Neutrophil (primary cell): Measurements from ENCODE around the gene ATP8B4.
A peak's percentile ranks its signal among the peaks of the same experiment; 100 is the strongest.

Source experiments
- H3K27ac ChIP-seq: fragments of 200-600 bp; sonication (generic); 2 replicates; pipeline ENCODE4 v1.5.1; 2016; ENCODE audit warnings: mild to moderate bottlenecking, moderate library complexity
- H3K27me3 ChIP-seq: fragments of 200-600 bp; sonication (generic); 2 replicates; pipeline ENCODE4 v1.6.0; 2016; ENCODE audit warnings: mild to moderate bottlenecking
- H3K36me3 ChIP-seq: fragments of 200-600 bp; sonication (generic); 2 replicates; pipeline ENCODE4 v1.5.1; 2017
- H3K4me1 ChIP-seq, 2 experiments: fragments of 200-600 bp in 1 of 2; sonication (generic) in 1 of 2; 1 replicate in 1 of 2; 2 replicates in 1 of 2; pipeline versions ENCODE4 v1.5.1 to v1.6.1; 2013 to 2016; ENCODE audit warnings: low read depth in 1 of 2, low read length in 1 of 2, mild to moderate bottlenecking in 1 of 2, moderate library complexity in 1 of 2; ENCODE audit not compliant: control insufficient read depth in 1 of 2, insufficient read depth in 1 of 2
- H3K4me3 ChIP-seq, 2 experiments: fragments of 200-600 bp in 1 of 2; sonication (generic) in 1 of 2; 1 replicate in 1 of 2; 2 replicates in 1 of 2; pipeline ENCODE4 v1.5.1; 2013 to 2016; ENCODE audit warnings: low read depth in 1 of 2, low read length in 1 of 2, mild to moderate bottlenecking in 1 of 2, moderate library complexity in 1 of 2
- H3K9me3 ChIP-seq: fragments of 200-600 bp; sonication (generic); 2 replicates; pipeline ENCODE4 v1.5.1; 2016
- CTCF ChIP-seq: fragments of 200-600 bp; sonication (generic); IDR thresholded peaks from 2 replicates; pipeline ENCODE4 v1.5.1; 2016; ENCODE audit warnings: antibody characterized with exemption

Gene ATP8B4

GRCh38 chr15:50059203-50059772, 59.7 kb downstream of the ATP8B4 start:
- no peaks in the 10 kb centered on the region for H3K9me3 ChIP-seq
- H3K36me3 ChIP-seq, result no peaks in the 10 kb centered on the region
- no peak for TF ChIP-seq CTCF
- peaks cover 42 to 75% of the 10 kb centered on the region in 2 experiments for H3K4me1 ChIP-seq
- peak overlapping the region; percentile 74 for H3K27ac ChIP-seq
- H3K4me3 ChIP-seq, result peak overlapping the region in 1 of 2 experiments; percentile 20
- H3K27me3 ChIP-seq, result no peaks in the 10 kb centered on the region

- H3K27me3 ChIP-seq, result no peaks in the 10 kb centered on the region
- H3K27ac ChIP-seq, result peak overlapping the region; percentile 74
- peaks cover 42 to 75% of the 10 kb centered on the region in 2 experiments for H3K4me1 ChIP-seq
- no peak overlapping the region for H3K4me3 ChIP-seq
- H3K36me3 ChIP-seq, result no peaks in the 10 kb centered on the region
- no peaks in the 10 kb centered on the region for H3K9me3 ChIP-seq
- no peak for TF ChIP-seq CTCF
Measured at GRCh38 chr15:50057905-50058639, 61.0 kb downstream of the ATP8B4 start.

- Histone ChIP-seq H3K9me3 (no peaks in the 10 kb centered on the region), H3K27me3 (no peaks in the 10 kb centered on the region), H3K4me1 (peaks cover 42 to 77% of the 10 kb centered on the region in 2 experiments), H3K36me3 (no peaks in the 10 kb centered on the region), H3K27ac (peak overlapping the region; percentile 74), H3K4me3 (no peak overlapping the region)
- no peak for TF ChIP-seq CTCF
Measured at GRCh38 chr15:50057196-50057595, 61.8 kb downstream of the ATP8B4 start.

GRCh38 chr15:50055750-50056157, 63.3 kb downstream of the ATP8B4 start:
- Histone ChIP-seq H3K9me3 (no peaks in the 10 kb centered on the region), H3K4me1 (peaks cover 53 to 84% of the 10 kb centered on the region in 2 experiments), H3K4me3 (no peak overlapping the region), H3K36me3 (no peaks in the 10 kb centered on the region), H3K27ac (peak overlapping the region; percentile 74), H3K27me3 (no peaks in the 10 kb centered on the region)
- no peak for TF ChIP-seq CTCF

GRCh38 chr15:50055332-50055731, 63.7 kb downstream of the ATP8B4 start:
- Histone ChIP-seq H3K4me3 (no peak overlapping the region), H3K36me3 (no peaks in the 10 kb centered on the region), H3K9me3 (no peaks in the 10 kb centered on the region), H3K27me3 (no peaks in the 10 kb centered on the region), H3K27ac (peak overlapping the region; percentile 74), H3K4me1 (peaks cover 53 to 85% of the 10 kb centered on the region in 2 experiments)
- no peak for TF ChIP-seq CTCF
